Measurements from ENCODE around the gene LORICRIN.

Gene LORICRIN

GRCh38 chr1:153271711-153272110 lies 12.2 kb downstream of the LORICRIN start:
- no peak overlapping the region for H3K4me3 ChIP-seq (ENCODE audit: low read depth, low read length)
- no peak for DNase-seq (ENCODE audit: low read depth)
- TF ChIP-seq CTCF (IDR thresholded peaks at IDR 0.05; ENCODE audit: low read depth, low read length, missing control alignments), result no peak

- TF ChIP-seq CTCF (IDR thresholded peaks at IDR 0.05; ENCODE audit: low read depth, low read length, missing control alignments), result no peak
- no peak for DNase-seq (ENCODE audit: low read depth)
- H3K4me3 ChIP-seq (ENCODE audit: low read depth, low read length), result no peak overlapping the region
These were observed 12.7 kb downstream of the LORICRIN start for GRCh38 chr1:153272186-153272585.

- H3K4me3 ChIP-seq (ENCODE audit: low read depth, low read length), result no peak overlapping the region
- TF ChIP-seq CTCF (IDR thresholded peaks at IDR 0.05; ENCODE audit: low read depth, low read length, missing control alignments), result peak; percentile 96
- no peak for DNase-seq (ENCODE audit: low read depth)
These were observed 18.4 kb downstream of the LORICRIN start for GRCh38 chr1:153277852-153278251.

GRCh38 chr1:153288634-153289275 lies 29.3 kb downstream of the LORICRIN start:
- TF ChIP-seq CTCF (IDR thresholded peaks at IDR 0.05; ENCODE audit: low read depth, low read length, missing control alignments), result peak; percentile 87
- no peak for DNase-seq (ENCODE audit: low read depth)
- H3K4me3 ChIP-seq (ENCODE audit: low read depth, low read length), result no peak overlapping the region

GRCh38 chr1:153291514-153291913 lies 32.0 kb downstream of the LORICRIN start:
- TF ChIP-seq CTCF (IDR thresholded peaks at IDR 0.05; ENCODE audit: low read depth, low read length, missing control alignments), result no peak
- no peak for DNase-seq (ENCODE audit: low read depth)
- H3K4me3 ChIP-seq (ENCODE audit: low read depth, low read length), result no peak overlapping the region

- H3K4me3 ChIP-seq (ENCODE audit: low read depth, low read length), result no peak overlapping the region
- DNase-seq (ENCODE audit: low read depth), result no peak
- TF ChIP-seq CTCF (IDR thresholded peaks at IDR 0.05; ENCODE audit: low read depth, low read length, missing control alignments), result no peak
These were observed 32.7 kb downstream of the LORICRIN start for GRCh38 chr1:153292185-153292584.
